ENCODE measurements around the gene G6PC2.

DNA sequence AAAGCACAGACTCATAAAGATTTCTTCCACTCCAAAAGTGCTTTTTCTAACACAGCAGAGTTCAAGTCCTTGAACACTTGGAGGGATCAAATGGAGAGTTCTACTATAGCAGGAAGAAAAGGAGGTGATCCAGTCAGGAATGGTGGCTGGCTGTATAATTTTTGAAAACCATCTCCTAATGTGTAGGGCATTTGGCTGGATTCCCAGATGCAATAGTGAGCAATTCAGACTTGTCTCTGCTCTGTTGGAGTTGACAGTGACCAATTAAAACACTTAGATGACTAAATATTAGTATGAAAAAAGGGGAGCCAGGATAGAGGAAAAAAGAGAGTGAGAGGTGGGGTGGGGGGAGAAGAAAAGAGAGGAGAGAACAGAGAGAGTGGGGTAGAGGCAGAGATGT is 5.3 kb upstream of the G6PC2 start:
- TF ChIP-seq EP300 (IDR thresholded peaks at IDR 0.05) (no peak), CTCF (IDR thresholded peaks at IDR 0.05) (no peak), POLR2AphosphoS5 (IDR thresholded peaks at IDR 0.05) (no peak)

Measured in gastroesophageal sphincter (tissue), 3 donors.